BLaER1 treated with 17β-estradiol and CSF1 and Interleukin-3, amounts not matched to agents 10 nM and 100 nM (cell line): ENCODE data around the gene SENP2.
"Not testable (repeated sequence)": the region's sequence is repeated elsewhere in the genome, so short reads cannot be mapped to it uniquely, and the experiment has no call there.

Experiments
- H3K27ac ChIP-seq, 11 experiments: shearing (Covaris generic); formaldehyde crosslinking; 2 replicates each; pipeline ENCODE4 v1.8.1; 2022
- H3K27me3 ChIP-seq, 11 experiments: shearing (Covaris generic); formaldehyde crosslinking; 2 replicates each; pipeline ENCODE4 v1.8.1; 2022
- H3K36me3 ChIP-seq, 11 experiments: shearing (Covaris generic); formaldehyde crosslinking; 2 replicates each; pipeline ENCODE4 v1.8.1; 2022
- H3K4me1 ChIP-seq, 10 experiments: shearing (Covaris generic); formaldehyde crosslinking; 2 replicates each; pipeline ENCODE4 v1.8.1; 2022
- H3K4me2 ChIP-seq, 11 experiments: shearing (Covaris generic); formaldehyde crosslinking; 2 replicates each; pipeline ENCODE4 v1.8.1; 2022
- H3K4me3 ChIP-seq, 10 experiments: shearing (Covaris generic); formaldehyde crosslinking; 2 replicates each; pipeline ENCODE4 v1.8.1; 2022
- H3K9ac ChIP-seq, 11 experiments: shearing (Covaris generic); formaldehyde crosslinking; 2 replicates each; pipeline ENCODE4 v1.8.1; 2022
- H3K9me3 ChIP-seq, 11 experiments: shearing (Covaris generic); formaldehyde crosslinking; replicated peaks in 1 of 11; 2 replicates each; pipeline ENCODE4 v1.8.1; 2022
- H4K20me1 ChIP-seq, 11 experiments: shearing (Covaris generic); formaldehyde crosslinking; 2 replicates each; pipeline ENCODE4 v1.8.1; 2022
- Cebpa-rat ChIP-seq, 11 experiments: shearing (Covaris generic); IDR thresholded peaks; 2 replicates each; pipeline ENCODE4 v1.8.1; 2022

SENP2 gene

DNA sequence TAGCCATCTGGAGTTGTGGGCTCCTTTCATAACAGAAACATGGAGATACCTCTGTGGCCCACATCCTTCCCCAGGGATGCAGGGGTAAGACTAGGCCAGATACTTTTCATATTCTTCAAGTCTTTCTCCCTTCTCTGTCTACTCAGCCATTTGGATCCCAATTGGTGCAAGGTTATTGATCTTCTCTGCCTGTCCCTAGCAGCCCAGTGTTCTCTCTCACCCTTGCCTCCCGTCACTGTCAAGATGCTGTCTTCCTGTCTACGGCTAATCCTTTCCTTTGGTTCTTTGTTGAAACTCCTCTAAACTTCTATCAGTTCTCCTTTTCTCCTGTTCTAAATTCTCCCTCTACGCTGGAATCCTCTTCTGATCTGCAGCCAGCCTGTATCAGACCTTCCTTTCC is 51.3 kb downstream of the SENP2 start:
- no peaks in the 10 kb centered on the region for H3K27me3 ChIP-seq
- H3K4me1 ChIP-seq, result peaks cover 0 to 25% (median 10%) of the 10 kb centered on the region in 10 experiments; a peak in 11 of 20 replicates
- peak overlapping the region in 4 of 11 experiments; percentile 7 to 30 (median 18); a peak in 6 of 22 replicates for H3K4me2 ChIP-seq
- no peak for TF ChIP-seq Cebpa-rat (IDR thresholded peaks at IDR 0.05)
- no peaks in the 10 kb centered on the region; a peak in 1 of 22 replicates for H3K36me3 ChIP-seq
- no peaks in the 10 kb centered on the region for H3K9me3 ChIP-seq
- no peaks in the 10 kb centered on the region for H4K20me1 ChIP-seq
- H3K9ac ChIP-seq, result no peak overlapping the region
- H3K27ac ChIP-seq, result no peak overlapping the region
- H3K4me3 ChIP-seq, result no peak overlapping the region

DNA sequence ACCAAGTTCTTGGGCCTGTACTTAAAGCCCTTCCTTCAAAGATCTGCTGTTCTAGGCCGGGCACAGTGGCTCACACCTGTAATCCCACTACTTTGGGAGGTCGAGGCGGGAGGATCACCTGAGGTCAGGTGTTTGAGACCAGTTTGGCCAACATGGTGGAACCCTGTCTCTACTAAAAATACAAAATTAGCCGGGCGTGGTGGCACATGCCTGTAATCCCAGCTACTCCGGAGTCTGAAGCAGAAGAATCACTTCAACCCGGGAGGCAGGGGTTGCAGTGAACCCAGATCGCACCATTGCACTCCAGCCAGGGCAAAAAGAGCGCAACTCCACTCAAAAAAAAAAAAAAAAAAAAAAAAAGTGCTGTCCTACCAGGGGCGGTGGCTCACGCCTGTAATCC is 52.6 kb downstream of the SENP2 start:
- H3K36me3 ChIP-seq, H3K4me3 ChIP-seq, H3K9ac ChIP-seq, H3K27me3 ChIP-seq, H4K20me1 ChIP-seq, H3K9me3 ChIP-seq, H3K4me2 ChIP-seq, H3K27ac ChIP-seq: not testable (repeated sequence)
- H3K4me1 ChIP-seq, result peaks cover 0 to 25% (median 10%) of the 10 kb centered on the region in 10 experiments; a peak in 11 of 20 replicates

DNA sequence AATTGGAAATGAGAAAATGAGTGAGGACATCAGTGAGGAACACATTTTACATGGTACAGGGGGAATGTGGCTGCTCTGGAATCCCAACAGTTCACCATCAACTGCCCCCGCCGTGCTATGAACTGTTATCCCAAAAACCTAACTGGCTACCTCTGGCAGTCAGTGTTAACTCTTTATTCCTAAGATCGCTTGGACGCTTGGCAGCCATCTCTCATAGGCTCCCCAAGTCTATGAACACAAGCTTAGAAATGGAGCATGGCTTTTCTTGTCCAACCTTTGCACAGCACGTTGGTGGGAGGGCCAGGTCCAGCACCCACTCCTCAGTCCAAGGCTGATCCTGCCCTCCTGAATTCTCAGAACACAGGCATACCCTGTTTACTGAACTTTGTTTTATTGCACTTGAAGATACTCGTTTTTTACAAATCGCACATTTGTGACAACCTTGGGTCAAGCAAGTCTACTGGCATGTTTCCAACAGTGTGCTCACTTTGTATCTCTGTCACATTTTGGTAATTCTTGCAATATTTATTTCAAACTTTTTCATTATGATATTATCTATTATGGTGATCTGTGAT is 53.6 kb downstream of the SENP2 start:
- Histone ChIP-seq H3K36me3 (no peaks in the 10 kb centered on the region), H3K9ac (no peak overlapping the region), H3K27me3 (no peaks in the 10 kb centered on the region), H3K27ac (no peak overlapping the region), H3K4me3 (no peak overlapping the region), H3K4me2 (no peak overlapping the region), H3K4me1 (peaks cover 0 to 22% (median 9%) of the 10 kb centered on the region in 10 experiments; a peak in 11 of 20 replicates), H4K20me1 (no peaks in the 10 kb centered on the region), H3K9me3 (no peaks in the 10 kb centered on the region)
- no peak for TF ChIP-seq Cebpa-rat (IDR thresholded peaks at IDR 0.05)

DNA sequence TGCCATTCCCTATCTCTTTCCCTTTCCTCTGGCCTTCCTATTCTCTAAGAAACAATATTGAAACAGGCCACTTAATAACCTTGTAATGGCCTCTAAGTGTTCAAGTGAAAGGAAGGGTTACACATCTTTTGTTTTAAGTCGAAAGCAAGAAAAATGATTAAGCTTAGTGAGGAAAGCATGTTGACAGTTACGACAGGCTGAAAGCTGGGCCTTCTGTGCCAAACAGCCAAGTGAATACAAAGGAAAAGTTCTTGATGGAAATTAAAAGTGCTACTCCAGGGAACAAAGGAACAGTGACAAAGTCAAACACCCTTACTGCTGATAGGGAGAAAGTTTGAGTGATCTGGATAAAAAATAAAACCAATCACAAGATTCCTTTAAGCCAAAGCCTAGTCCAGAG is 54.2 kb downstream of the SENP2 start:
- no peaks in the 10 kb centered on the region for H3K27me3 ChIP-seq
- H4K20me1 ChIP-seq, result no peaks in the 10 kb centered on the region
- H3K4me2 ChIP-seq, result no peak overlapping the region
- H3K4me3 ChIP-seq, result no peak overlapping the region
- no peaks in the 10 kb centered on the region for H3K36me3 ChIP-seq
- no peak overlapping the region for H3K27ac ChIP-seq
- H3K9me3 ChIP-seq, result no peaks in the 10 kb centered on the region
- no peak overlapping the region for H3K9ac ChIP-seq
- no peak for TF ChIP-seq Cebpa-rat (IDR thresholded peaks at IDR 0.05)
- peaks cover 0 to 16% (median 5%) of the 10 kb centered on the region in 10 experiments; a peak in 11 of 20 replicates for H3K4me1 ChIP-seq

DNA sequence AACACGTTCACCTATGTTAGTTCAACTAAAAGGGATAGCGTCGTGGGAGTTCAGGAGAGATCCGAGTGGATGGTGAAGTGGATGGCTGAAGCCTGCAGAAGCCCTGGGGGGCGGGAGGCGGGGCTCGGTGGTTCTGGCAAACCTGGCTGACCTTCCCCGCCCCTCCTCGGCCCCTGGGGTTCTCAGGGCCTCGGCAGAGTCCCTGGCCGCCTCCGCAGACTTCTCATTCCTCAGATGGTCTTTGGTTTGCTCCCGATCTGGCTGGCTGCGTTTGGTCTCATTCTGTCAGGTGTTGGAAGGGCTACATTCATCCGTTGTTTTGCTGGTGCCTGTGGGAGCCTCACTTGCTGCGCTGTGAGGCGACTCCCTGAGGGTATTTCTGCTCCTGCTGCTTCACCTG is 59.1 kb downstream of the SENP2 start:
- not testable (repeated sequence) for H3K9ac ChIP-seq, H3K27me3 ChIP-seq, H3K36me3 ChIP-seq, H3K4me3 ChIP-seq, H4K20me1 ChIP-seq, H3K4me1 ChIP-seq, H3K4me2 ChIP-seq, H3K9me3 ChIP-seq, H3K27ac ChIP-seq

DNA sequence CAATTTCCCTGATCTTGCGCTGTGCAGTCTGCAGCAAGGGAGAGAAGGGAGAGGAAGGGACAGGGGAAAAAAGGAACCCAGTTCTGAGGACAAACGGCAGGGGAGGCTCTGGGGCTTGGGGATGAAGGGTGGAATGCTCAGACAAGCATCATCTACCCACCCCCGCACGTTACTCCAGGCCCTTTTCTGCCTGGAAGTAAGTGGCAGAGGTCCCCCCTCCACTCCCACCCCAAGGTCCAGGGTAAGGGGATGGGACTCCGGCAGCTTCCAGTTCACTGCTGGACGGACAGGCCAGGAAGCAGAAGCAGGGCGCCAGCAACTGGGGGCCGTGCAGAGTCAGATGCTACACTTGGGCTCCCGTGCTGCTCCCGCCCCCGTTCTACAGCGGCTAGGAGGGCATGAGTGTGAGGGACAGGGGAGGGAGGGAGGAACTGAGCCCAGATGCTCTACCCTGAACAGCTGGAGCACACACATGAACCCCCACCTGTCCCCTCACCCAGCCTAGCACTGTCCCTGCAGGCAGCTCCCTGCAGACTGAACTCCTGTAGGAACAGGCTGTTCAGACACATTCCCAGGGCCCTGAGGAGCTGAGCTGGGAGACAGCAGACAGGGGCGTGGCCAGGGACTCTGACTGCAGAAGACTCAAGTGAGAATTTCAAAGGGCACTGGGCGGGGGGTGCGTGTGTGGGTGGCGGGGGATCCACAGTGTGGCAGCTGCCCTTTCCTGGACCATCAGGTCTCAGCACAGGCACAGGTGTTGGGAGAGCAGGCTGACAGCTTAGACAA is 59.7 kb downstream of the SENP2 start:
- H3K4me1 ChIP-seq, result 0 out of 20 replicates have a peak, but pooled peaks cover 0 to 3% (median 0%) of the 10 kb centered on the region in 10 experiments
- H3K27me3 ChIP-seq, result no peaks in the 10 kb centered on the region
- H3K4me3 ChIP-seq, result no peak overlapping the region
- H3K9ac ChIP-seq, result no peak overlapping the region
- H3K36me3 ChIP-seq, result no peaks in the 10 kb centered on the region
- no peak overlapping the region for H3K4me2 ChIP-seq
- no peaks in the 10 kb centered on the region for H3K9me3 ChIP-seq
- no peak overlapping the region for H3K27ac ChIP-seq
- H4K20me1 ChIP-seq, result no peaks in the 10 kb centered on the region
- no peak for TF ChIP-seq Cebpa-rat (IDR thresholded peaks at IDR 0.05)

DNA sequence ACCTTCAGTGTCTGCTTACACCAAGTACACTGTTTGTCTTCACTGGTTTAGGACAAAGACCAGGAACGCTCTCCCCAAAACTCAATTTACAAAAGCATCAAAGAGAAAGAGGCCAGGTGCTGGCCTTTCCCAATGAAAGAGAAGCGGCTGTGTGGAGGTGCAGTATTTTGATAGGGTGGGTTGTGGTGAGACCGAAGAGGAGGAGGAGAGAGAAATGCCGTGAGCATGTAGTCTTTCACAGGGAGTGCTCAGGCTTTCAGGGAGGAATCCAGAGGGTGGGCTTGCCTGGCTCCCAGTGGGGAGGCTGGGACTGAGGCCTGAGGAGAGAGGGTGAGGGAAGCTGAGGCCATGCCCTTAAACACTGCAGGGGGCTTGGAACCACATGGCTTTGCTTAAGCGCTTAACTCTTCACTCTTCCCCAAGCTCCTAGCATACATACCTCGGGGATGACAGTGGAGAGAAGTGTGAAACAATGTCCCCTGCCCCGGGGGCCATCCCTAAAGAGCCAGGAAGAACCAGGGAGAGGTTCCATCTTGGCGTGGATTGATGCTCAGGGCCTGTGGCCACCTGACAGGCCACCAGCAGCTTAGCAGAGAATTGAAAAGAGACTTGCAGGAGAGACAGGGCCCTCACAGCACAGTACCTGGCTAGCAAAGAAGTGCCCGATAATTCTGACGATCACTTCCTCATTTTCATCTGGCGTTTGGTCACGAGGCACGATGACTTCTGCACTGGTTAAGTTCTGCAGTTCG is 60.5 kb downstream of the SENP2 start:
- H3K36me3 ChIP-seq, result no peaks in the 10 kb centered on the region
- no peaks in the 10 kb centered on the region for H3K27me3 ChIP-seq
- H3K4me2 ChIP-seq, result 0 out of 22 replicates have a peak overlapping the region, but pooled peaks of 1 of the 11 experiments have one; percentile 18
- H3K4me1 ChIP-seq, result 0 out of 20 replicates have a peak, but pooled peaks cover 0 to 3% (median 0%) of the 10 kb centered on the region in 10 experiments
- no peaks in the 10 kb centered on the region for H4K20me1 ChIP-seq
- H3K27ac ChIP-seq, result no peak overlapping the region
- no peak overlapping the region for H3K4me3 ChIP-seq
- no peak for TF ChIP-seq Cebpa-rat (IDR thresholded peaks at IDR 0.05)
- no peak overlapping the region for H3K9ac ChIP-seq
- H3K9me3 ChIP-seq, result no peaks in the 10 kb centered on the region

DNA sequence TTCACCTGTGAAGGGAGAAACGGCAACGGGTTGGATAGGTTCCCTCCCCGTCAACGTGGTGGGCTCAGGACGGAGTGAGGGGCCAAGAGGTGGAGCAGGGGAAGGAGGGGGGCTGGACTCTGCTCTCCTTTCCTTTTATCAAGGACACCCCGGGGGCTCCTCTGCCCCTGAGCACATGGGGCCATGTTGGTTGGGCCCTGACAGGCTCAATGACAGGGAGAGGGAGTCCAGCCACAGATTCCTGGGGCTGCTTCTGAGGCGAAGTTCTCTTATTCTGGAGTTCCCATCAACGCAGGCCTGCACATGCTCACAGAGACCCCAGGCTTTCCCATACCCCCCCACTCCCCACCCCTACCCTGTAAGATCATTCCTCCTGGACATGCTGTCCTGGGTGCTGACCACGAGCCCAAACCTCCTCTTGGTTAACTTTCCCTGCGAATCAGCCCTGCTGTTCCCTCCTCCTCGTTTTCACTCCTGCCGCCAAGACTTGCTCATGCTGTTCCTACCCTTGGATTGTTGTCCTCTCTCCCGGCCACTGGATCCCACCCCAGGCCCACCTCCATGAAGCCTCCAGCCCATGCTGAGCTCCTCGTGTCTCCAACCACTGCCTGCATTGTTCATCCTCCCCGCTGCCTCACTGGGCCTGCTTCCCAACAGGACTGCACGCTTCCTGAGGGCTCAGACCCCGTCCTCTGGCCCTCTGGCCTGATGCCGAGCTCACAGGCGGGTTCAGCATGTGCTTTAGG is 61.2 kb downstream of the SENP2 start:
- Histone ChIP-seq H3K27ac (no peak overlapping the region), H3K4me2 (no peak overlapping the region)

DNA sequence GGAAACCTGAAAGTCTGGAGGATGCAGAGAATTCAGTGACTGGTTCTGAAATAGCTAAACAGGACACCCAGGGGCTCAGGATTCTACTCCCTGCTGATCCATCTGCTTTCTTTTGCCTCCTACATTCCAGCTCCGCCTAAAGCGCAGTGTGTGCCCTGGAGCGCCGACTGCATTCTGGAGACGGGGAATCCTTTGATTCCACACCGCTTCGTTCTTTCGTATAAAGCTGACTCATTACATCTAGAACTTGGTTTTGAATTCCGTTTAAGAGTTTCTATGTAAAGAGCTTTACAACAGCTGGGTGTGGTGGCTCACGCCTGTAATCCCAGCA is 61.8 kb downstream of the SENP2 start:
- Histone ChIP-seq H3K4me2 (no peak overlapping the region), H3K27ac (no peak overlapping the region), H4K20me1 (no peaks in the 10 kb centered on the region), H3K9ac (no peak overlapping the region), H3K36me3 (no peaks in the 10 kb centered on the region), H3K4me1 (0 out of 20 replicates have a peak, but pooled peaks cover 0 to 3% (median 0%) of the 10 kb centered on the region in 10 experiments), H3K9me3 (no peaks in the 10 kb centered on the region), H3K27me3 (no peaks in the 10 kb centered on the region), H3K4me3 (no peak overlapping the region)
- no peak for TF ChIP-seq Cebpa-rat (IDR thresholded peaks at IDR 0.05)

More for the DNA sequence above, 61.2 kb downstream of the SENP2 start:
- H3K36me3 ChIP-seq, result no peaks in the 10 kb centered on the region
- 0 out of 20 replicates have a peak, but pooled peaks cover 0 to 3% (median 0%) of the 10 kb centered on the region in 10 experiments for H3K4me1 ChIP-seq
- no peak overlapping the region for H3K4me3 ChIP-seq
- no peak overlapping the region for H3K9ac ChIP-seq
- H3K27me3 ChIP-seq, result no peaks in the 10 kb centered on the region
- no peaks in the 10 kb centered on the region for H4K20me1 ChIP-seq
- H3K9me3 ChIP-seq, result no peaks in the 10 kb centered on the region
- no peak for TF ChIP-seq Cebpa-rat (IDR thresholded peaks at IDR 0.05)
